ENCODE data around the gene KRTAP4-7.
"Not testable (repeated sequence)": the region's sequence is repeated elsewhere in the genome, so short reads cannot be mapped to it uniquely, and the experiment has no call there.

KRTAP4-7 gene

GRCh38 chr17:41108728-41109386 is 24.9 kb downstream of the KRTAP4-7 start:
- DNase-seq (ENCODE audit: low read depth), result not testable (repeated sequence)

GRCh38 chr17:41111151-41111885 is 27.4 kb downstream of the KRTAP4-7 start:
- no peak for DNase-seq (ENCODE audit: low read depth)

- DNase-seq (ENCODE audit: low read depth), result no peak
These were observed 32.3 kb downstream of the KRTAP4-7 start for GRCh38 chr17:41116297-41116696.

- not testable (repeated sequence) for DNase-seq (ENCODE audit: low read depth)
These were observed 34.0 kb downstream of the KRTAP4-7 start, which contains the start of gene KRTAP4-11 for GRCh38 chr17:41117846-41118386. TSS of gene KRTAP4-11 (minus strand) at chr17:41118373. CDS start at chr17:41118315, 58 bp downstream.

GRCh38 chr17:41118721-41119120 is 34.8 kb downstream of the KRTAP4-7 start:
- no peak for DNase-seq (ENCODE audit: low read depth)

- DNase-seq (ENCODE audit: low read depth), result not testable (repeated sequence)
These were observed 36.0 kb downstream of the KRTAP4-7 start for GRCh38 chr17:41119696-41120690.

- DNase-seq (ENCODE audit: low read depth), result no peak
These were observed 37.8 kb downstream of the KRTAP4-7 start for GRCh38 chr17:41121742-41122141.

GRCh38 chr17:41123292-41123990 is 39.5 kb downstream of the KRTAP4-7 start:
- DNase-seq (ENCODE audit: low read depth), result not testable (repeated sequence)

GRCh38 chr17:41123991-41124371 is 40.0 kb downstream of the KRTAP4-7 start, which contains the start of gene KRTAP4-12:
TSS of gene KRTAP4-12 (minus strand) at chr17:41124182. CDS start at chr17:41124122, 60 bp downstream.
- not testable (repeated sequence) for DNase-seq (ENCODE audit: low read depth)

- DNase-seq (ENCODE audit: low read depth), result no peak
These were observed 41.1 kb downstream of the KRTAP4-7 start for GRCh38 chr17:41125064-41125463.

- no peak for DNase-seq (ENCODE audit: low read depth)
These were observed 42.5 kb downstream of the KRTAP4-7 start for GRCh38 chr17:41126412-41126811.

GRCh38 chr17:41127371-41127770 is 43.4 kb downstream of the KRTAP4-7 start:
- DNase-seq (ENCODE audit: low read depth), result no peak

GRCh38 chr17:41131979-41132378 is 48.0 kb downstream of the KRTAP4-7 start:
- no peak for DNase-seq (ENCODE audit: low read depth)

- no peak for DNase-seq (ENCODE audit: low read depth)
These were observed 50.2 kb downstream of the KRTAP4-7 start for GRCh38 chr17:41133880-41134735.

Measured in activated T-helper 9 cell treated with anti-CD3 and anti-CD28 coated beads, Interleukin-2, amount 50 U/mL, for 16 hours (primary cell).